GM12891 (cell line): ENCODE measurements around the gene TRABD.

ENCODE experiments used
- DNase-seq: peaks from one replicate; pipeline ENCODE4 v3.0.0; 2011; ENCODE audit warnings: low spot score; ENCODE audit not compliant: insufficient read length
- FAIRE-seq: peaks from 2 replicates; lab custom pipeline; 2011; peaks lifted over from hg19 to GRCh38; lab: Jason Lieb, UNC
- PAX5 ChIP-seq: IDR thresholded peaks from 2 replicates; pipeline ENCODE4 v1.6.1; 2011; ENCODE audit warnings: low read length, moderate library complexity, mild to moderate bottlenecking; ENCODE audit not compliant: insufficient read depth, severe bottlenecking
- POLR2A ChIP-seq: IDR thresholded peaks from 2 replicates; pipeline ENCODE4 v1.6.1; 2011; ENCODE audit warnings: low read depth, low read length, control low read depth
- POLR2AphosphoS5 ChIP-seq: IDR thresholded peaks from 2 replicates; pipeline ENCODE4 v1.6.1; 2011; ENCODE audit warnings: low read depth, low read length, control low read depth
- POU2F2 ChIP-seq: IDR thresholded peaks from 2 replicates; pipeline ENCODE4 v1.6.1; 2011; ENCODE audit warnings: low read depth, mild to moderate bottlenecking, control low read depth, low read length, moderate library complexity
- SPI1 ChIP-seq: IDR thresholded peaks from 2 replicates; pipeline ENCODE4 v1.6.1; 2011; ENCODE audit warnings: low read depth, low read length, control low read depth
- TAF1 ChIP-seq: IDR thresholded peaks from 2 replicates; pipeline ENCODE4 v1.6.1; 2011; ENCODE audit warnings: low read depth, low read length, control low read depth

The TRABD gene

DNA sequence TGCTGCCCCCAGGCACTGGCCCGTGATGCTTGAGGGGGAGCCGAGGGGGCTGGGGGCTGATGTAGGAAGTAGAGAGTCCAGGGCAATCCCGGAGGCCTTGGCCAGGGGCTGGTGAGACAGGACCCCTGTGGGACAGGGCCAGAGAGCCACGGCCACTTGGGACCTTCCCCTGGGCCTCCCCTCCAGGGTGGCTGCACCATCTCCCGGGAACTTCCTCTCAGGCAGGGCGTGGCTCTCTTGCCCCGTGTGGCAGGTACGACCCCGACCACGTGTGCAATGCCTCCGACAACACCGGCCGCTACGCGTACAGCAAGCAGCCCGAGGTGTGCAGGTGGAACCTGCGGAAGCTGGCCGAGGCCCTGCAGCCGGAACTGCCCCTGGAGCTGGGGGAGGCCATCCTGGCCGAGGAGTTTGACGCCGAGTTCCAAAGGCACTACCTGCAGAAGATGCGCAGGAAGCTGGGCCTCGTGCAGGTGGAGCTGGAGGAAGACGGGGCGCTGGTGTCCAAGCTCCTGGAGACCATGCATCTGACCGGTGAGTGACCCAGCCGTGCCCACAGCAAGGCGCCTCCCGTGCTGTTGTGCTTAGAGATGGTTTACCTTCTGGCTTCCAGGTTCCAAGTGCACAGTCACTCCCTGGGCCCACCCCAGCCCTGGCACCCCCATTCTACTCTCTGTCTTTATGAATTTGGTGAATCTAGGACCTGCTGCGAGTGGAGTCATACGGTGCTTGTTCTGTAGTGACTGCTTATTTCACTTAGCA is 24.8 kb downstream of the TRABD start:
- FAIRE-seq (no peak), DNase-seq (no peak)

DNA sequence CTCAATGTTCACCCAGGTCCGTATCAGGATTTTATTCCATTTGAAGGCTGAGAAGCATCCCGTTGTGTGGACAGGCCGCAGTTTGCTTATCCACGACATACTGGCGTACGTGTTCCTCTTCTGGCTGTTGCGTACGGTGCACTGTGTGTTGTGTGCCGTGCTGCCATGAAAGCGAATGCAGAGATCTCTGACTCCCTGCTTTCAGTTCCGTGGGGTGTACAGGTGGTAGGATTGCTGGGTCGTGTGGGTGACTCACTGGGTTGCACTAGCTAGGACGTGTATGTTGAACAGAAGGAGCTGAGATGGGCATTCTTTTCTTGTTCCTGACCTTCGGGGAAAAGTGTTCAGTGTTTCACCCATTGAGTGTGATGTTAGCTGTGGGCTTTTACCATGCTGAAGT is 25.4 kb downstream of the TRABD start:
- FAIRE-seq (no peak), DNase-seq (no peak)
- TF ChIP-seq TAF1 (no peak), SPI1 (no peak), POLR2AphosphoS5 (no peak), PAX5 (no peak), POLR2A (no peak), POU2F2 (no peak)

More for the DNA sequence above, 24.8 kb downstream of the TRABD start:
- TF ChIP-seq POU2F2 (no peak), SPI1 (no peak), TAF1 (no peak), POLR2AphosphoS5 (no peak), POLR2A (no peak), PAX5 (no peak)

GRCh38 chr22:50213263-50213662 is 27.6 kb downstream of the TRABD start:
- TF ChIP-seq TAF1 (no peak), PAX5 (no peak), POLR2A (no peak)
- DNase-seq = no peak
- no peak for FAIRE-seq

GRCh38 chr22:50215297-50216054 is 29.8 kb downstream of the TRABD start:
- DNase-seq (no peak), FAIRE-seq (no peak)
- no peak for TF ChIP-seq TAF1
- TF ChIP-seq PAX5 = no peak
- TF ChIP-seq POLR2AphosphoS5 = no peak
- no peak for TF ChIP-seq POU2F2
- TF ChIP-seq POLR2A = no peak
- TF ChIP-seq SPI1 = no peak

DNA sequence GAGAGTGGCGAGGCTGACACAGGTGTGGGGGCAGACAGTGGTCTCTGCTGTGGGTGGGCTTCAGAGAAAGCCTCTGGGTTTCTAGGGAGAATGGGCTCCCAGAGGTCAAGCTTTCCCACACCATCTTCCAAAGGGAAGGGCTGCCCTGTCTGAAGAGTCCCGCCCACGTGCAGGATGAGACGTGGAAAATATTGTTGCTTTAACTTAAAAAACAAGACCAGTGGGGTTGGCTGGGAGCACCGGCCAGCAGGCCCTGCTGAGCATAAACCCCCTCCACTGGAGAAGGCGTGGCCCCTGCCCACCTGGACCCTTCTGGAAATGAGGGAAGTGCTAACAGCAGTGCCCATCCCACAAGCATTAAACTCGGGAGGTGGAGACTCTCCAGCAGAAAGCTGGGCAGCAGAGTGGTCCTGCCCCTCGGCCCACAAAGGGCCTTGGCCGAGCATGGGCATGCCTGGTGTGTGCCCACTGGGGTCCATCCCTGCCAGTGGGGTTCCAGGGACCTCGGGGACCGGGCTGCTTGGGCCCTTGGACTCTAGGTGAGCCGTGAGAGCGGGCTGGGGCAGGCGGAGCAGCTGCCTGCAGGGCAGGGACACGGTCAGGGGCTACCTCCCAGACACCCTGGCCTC is 30.5 kb downstream of the TRABD start:
- TF ChIP-seq POU2F2 (no peak), POLR2AphosphoS5 (no peak), SPI1 (no peak), PAX5 (no peak), POLR2A (no peak), TAF1 (no peak)
- FAIRE-seq (no peak), DNase-seq (no peak)

DNA sequence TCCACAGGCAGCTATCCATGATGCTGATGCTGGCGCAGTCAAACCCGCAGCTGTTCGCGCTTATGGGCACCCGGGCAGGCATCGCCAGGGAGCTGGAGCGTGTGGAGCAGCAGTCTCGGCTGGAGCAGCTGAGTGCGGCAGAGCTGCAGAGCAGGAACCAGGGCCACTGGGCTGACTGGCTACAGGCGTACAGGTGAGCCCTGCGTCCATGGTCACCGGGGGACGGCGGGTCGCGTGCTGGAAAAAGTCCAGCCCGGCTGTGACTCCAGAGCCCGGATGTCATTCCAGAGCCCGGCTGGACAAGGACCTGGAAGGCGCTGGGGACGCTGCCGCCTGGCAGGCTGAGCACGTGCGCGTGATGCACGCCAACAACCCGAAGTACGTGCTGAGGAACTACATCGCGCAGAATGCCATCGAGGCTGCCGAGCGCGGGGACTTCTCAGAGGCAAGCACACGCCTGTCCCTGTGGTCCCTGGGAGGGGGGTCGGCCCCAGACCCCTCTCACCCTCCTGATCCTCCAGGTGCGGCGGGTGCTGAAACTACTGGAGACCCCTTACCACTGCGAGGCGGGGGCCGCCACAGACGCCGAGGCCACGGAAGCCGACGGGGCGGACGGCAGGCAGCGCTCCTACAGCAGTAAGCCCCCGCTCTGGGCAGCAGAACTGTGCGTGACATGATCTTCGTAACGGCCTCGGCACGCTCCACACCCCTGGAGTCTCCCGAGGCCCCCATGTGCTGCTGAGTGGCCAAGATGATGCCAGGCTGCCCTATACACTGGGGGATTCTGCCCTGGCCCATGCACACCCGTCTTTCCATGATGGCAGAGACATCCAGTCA is 31.2 kb downstream of the TRABD start:
- DNase-seq (no peak), FAIRE-seq (no peak)
- TF ChIP-seq POLR2AphosphoS5 = peak; percentile 34; the same call in 1 of the 2 replicates
- no peak for TF ChIP-seq TAF1

DNA sequence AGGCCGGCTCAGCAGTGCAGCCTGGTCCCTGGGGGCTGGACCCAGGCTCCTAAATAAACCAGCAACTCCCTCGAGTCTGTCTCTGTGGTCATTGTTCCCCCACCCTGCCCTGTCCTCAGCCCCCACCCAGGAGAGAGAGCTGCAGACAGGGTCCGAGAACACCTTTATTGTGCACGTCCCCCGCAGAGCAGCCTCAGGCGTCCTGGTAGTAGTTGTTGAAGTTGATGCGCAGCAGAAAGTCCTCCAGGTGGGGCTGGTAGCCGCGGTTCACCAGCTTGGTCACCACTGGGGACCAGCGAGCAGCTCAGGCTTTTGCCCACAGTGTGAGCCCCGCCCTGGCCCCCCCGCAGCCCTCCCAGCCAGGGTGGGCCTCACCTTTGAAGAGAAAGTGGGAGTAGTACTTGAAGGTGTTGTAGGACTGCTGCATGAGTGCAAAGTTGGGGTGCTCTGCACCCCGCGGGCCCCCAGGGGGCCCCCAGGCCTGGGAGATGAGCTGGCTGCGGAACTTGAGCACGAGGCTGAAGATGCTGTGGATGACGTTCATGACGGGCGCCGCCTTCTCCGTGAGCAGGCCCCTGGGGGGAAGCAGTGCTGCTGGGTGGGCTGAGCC is 31.9 kb downstream of the TRABD start:
- TF ChIP-seq SPI1 (no peak), POLR2AphosphoS5 (no peak)
- DNase-seq (no peak), FAIRE-seq (no peak)

GRCh38 chr22:50218153-50218995 is 32.7 kb downstream of the TRABD start:
- DNase-seq = no peak
- TF ChIP-seq POLR2AphosphoS5 (no peak), POLR2A (no peak), SPI1 (no peak), POU2F2 (no peak), PAX5 (no peak), TAF1 (no peak)
- no peak for FAIRE-seq
